Mucosa of descending colon (tissue), 3 donors: ENCODE data around the gene TMEM213. TPM values are rescaled to one million over a fixed set of nuclear protein-coding genes. Genes with fewer than 3 reads are reported as not detected.

Experiments used
- ATAC-seq: fragments of 200-7000 bp; cut with Tn5 transposase; one replicate; pipeline ENCODE4 v1.9.1; 2020; ENCODE audit warnings: mild to moderate bottlenecking, moderate library complexity
- DNase-seq, 3 donors: peaks; one replicate each; pipeline ENCODE4 v3.0.0-alpha.2; 2020
- H3K36me3 ChIP-seq: fragments of 200-600 bp; one replicate; pipeline ENCODE4 v1.8.0; 2021; ENCODE audit warnings: low read depth, mild to moderate bottlenecking
- H3K4me1 ChIP-seq: fragments of 200-600 bp; one replicate; pipeline ENCODE4 v1.8.0; 2021; ENCODE audit warnings: low read depth, mild to moderate bottlenecking
- H3K4me3 ChIP-seq: fragments of 200-600 bp; one replicate; pipeline ENCODE4 v1.8.0; 2021; ENCODE audit warnings: mild to moderate bottlenecking
- H3K9me3 ChIP-seq: fragments of 200-600 bp; one replicate; pipeline ENCODE4 v1.8.0; 2021; ENCODE audit warnings: mild to moderate bottlenecking
- CTCF ChIP-seq: fragments of 200-600 bp; IDR thresholded peaks from one replicate; pipeline ENCODE4 v1.8.0; 2022; ENCODE audit warnings: antibody characterized with exemption, mild to moderate bottlenecking
- intact Hi-C, 2 donors: fragments of 100-400 bp; cut with DNase I in 1 of 2; cut with micrococcal nuclease in 1 of 2; formaldehyde crosslinking; loops; one replicate each; pipeline versions ENCODE4 v1.11.0 to v1.11.1; 2022; cut with DNase I, micrococcal nuclease
- total RNA-seq, 3 donors: library from RNA; stranded (reverse); fragmentation: NEBNext Ultra II Directional in 2 of 3; extraction: Animal tissue kit (Norgen Biotek cat#: 25700) in 2 of 3; gene quantifications; one replicate each; pipeline versions ENCODE4 v1.2.1 to v1.2.4, GENCODE V29; 2021 to 2023
- donor health status: DM: no; HTN: no; CAD: no; lungs with moderate emphysema.
- donor health status: DM: no; HTN: no; CAD: no.
- donor health status: DM: no; HTN: yes; CAD: no.

TMEM213 gene
- total RNA-seq, 3 donors from 2014 or later = not detected

GRCh38 chr7:138885383-138886147 lies 87.8 kb downstream of the TMEM213 start:
- no peaks in the 10 kb centered on the region for H3K36me3 ChIP-seq
- no peak for TF ChIP-seq CTCF
- DNase-seq (no peak), ATAC-seq (no peak)
- H3K9me3 ChIP-seq = no peaks in the 10 kb centered on the region
- intact Hi-C loops = loop anchor here in 1 of 2 donors (5.0 kb wide), 1 partner anchor 192 kb away; no protein-coding TSS in a partner anchor
- no peaks in the 10 kb centered on the region for H3K4me1 ChIP-seq
- H3K4me3 ChIP-seq = no peak overlapping the region

- peak; percentile 83 for ATAC-seq
Observed at GRCh38 chr7:138886501-138886917, 88.7 kb downstream of the TMEM213 start.

DNA sequence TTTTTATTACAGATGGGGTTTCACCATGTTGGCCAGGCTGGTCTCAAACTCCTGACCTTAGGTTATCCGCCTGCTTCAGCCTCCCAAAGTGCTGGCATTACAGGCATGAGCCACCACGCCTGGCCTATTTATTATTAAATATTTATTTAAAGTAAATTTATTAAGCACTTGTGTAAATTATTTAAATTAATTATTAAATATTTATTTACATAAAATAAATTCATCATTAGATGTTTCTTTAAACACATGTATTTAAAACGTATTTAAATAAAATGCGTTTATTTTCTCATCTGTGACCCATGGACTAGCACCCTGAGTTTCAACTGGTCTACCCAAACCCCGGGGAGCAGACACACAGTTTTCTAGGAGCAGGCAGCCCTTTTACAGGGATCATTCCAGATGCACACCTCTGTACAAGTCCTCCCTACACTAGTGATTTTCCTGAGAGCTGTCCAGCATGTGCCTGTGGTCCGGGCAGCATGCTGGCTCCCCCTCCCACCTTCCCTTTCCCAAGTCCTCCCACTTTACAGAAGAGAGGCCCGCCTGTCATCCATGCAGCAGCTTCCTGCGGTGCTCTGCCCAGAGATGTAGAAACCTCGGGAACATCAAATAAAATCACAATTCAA lies 89.4 kb downstream of the TMEM213 start:
- TF ChIP-seq CTCF = no peak
- intact Hi-C loops = loop anchor here in 1 of 2 donors (5.0 kb wide), 1 partner anchor 190 kb away; no protein-coding TSS in a partner anchor
- no peak for DNase-seq

More at GRCh38 chr7:138886501-138886917, 88.7 kb downstream of the TMEM213 start:
- intact Hi-C loops = loop anchor here in 1 of 2 donors (5.0 kb wide), 1 partner anchor 191 kb away; no protein-coding TSS in a partner anchor
- Histone ChIP-seq H3K36me3 (no peaks in the 10 kb centered on the region), H3K9me3 (no peaks in the 10 kb centered on the region), H3K4me1 (no peaks in the 10 kb centered on the region), H3K4me3 (no peak overlapping the region)
- DNase-seq = peak in 1 of 3 donors; percentile 90
- peak; percentile 30 for TF ChIP-seq CTCF

More for the DNA sequence above, 89.4 kb downstream of the TMEM213 start:
- Histone ChIP-seq H3K4me3 (no peak overlapping the region), H3K4me1 (no peaks in the 10 kb centered on the region), H3K36me3 (no peaks in the 10 kb centered on the region), H3K9me3 (no peaks in the 10 kb centered on the region)
- no peak for ATAC-seq

Other genes starting within 250 kb of the TMEM213 start
- gene SVOPL, start 96.6 kb upstream of the TMEM213 start, total RNA-seq = 1 to 10 TPM; 1.8 to 3.1 (median 2.9) TPM
- gene ATP6V0A4, start 202 bp downstream of the TMEM213 start, total RNA-seq = not detected
- gene KIAA1549, start 183.4 kb downstream of the TMEM213 start, total RNA-seq = 1 to 10 TPM; 2.0 to 4.2 (median 2.1) TPM
- gene ZC3HAV1L, start 238.0 kb downstream of the TMEM213 start, total RNA-seq = 1 to 10 TPM; 6.0 to 9.1 (median 6.5) TPM